Measurements from ENCODE around the gene PRKCQ.

DNA sequence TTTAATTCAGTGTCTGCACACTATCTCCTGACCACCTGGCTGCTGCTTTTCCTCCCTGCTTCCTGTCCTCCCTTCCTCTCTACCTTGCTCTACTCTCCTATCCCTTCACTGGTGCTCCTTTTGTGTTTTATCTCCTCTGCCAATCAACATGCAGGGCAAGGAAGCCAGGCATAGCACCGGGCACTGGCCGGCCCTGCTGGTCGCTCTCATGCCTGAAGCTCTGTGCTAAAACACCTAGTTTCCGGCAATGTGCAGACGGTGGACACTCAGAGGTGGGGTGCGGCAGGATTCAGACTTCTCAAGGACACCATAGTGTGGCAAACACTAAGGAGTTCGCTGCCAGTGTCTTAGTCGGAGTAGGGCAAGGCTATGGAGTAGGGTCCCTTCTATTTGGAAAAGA lies 177.1 kb downstream of the PRKCQ start:
- TF ChIP-seq, protein P1, sequence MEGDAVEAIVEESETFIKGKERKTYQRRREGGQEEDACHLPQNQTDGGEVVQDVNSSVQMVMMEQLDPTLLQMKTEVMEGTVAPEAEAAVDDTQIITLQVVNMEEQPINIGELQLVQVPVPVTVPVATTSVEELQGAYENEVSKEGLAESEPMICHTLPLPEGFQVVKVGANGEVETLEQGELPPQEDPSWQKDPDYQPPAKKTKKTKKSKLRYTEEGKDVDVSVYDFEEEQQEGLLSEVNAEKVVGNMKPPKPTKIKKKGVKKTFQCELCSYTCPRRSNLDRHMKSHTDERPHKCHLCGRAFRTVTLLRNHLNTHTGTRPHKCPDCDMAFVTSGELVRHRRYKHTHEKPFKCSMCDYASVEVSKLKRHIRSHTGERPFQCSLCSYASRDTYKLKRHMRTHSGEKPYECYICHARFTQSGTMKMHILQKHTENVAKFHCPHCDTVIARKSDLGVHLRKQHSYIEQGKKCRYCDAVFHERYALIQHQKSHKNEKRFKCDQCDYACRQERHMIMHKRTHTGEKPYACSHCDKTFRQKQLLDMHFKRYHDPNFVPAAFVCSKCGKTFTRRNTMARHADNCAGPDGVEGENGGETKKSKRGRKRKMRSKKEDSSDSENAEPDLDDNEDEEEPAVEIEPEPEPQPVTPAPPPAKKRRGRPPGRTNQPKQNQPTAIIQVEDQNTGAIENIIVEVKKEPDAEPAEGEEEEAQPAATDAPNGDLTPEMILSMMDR (conservative IDR thresholded peaks at IDR 0.05), result no peak
- TF ChIP-seq EZH2 (IDR thresholded peaks at IDR 0.05; ENCODE audit: low read depth), result no peak
